ENCODE data around the gene MYL5. TPM values are rescaled to one million over a fixed set of nuclear protein-coding genes. Genes with fewer than 3 reads are reported as not detected.

The MYL5 gene
- total RNA-seq, 1 donor from 2014 or later = 2.9 TPM

- H3K27me3 ChIP-seq (ENCODE audit: control insufficient read depth, insufficient read depth, low read length) = peaks cover 6% of the 10 kb centered on the region
- no peaks in the 10 kb centered on the region for H3K36me3 ChIP-seq (ENCODE audit: control insufficient read depth, insufficient read depth, low read length)
- FAIRE-seq (no peak), DNase-seq (ENCODE audit: low read depth) (no peak)
- no peak for TF ChIP-seq CTCF (IDR thresholded peaks at IDR 0.05; ENCODE audit: insufficient read depth, low read length, severe bottlenecking)
- no peak overlapping the region for H3K4me3 ChIP-seq (ENCODE audit: low read depth, low read length)
These were observed 25.6 kb upstream of the MYL5 start for GRCh38 chr4:648579-649292.

- H3K4me3 ChIP-seq (ENCODE audit: low read depth, low read length) = no peak overlapping the region
- no peak for FAIRE-seq
- H3K27me3 ChIP-seq (ENCODE audit: control insufficient read depth, insufficient read depth, low read length) = peaks cover 6% of the 10 kb centered on the region
- no peak for DNase-seq (ENCODE audit: low read depth)
- no peaks in the 10 kb centered on the region for H3K36me3 ChIP-seq (ENCODE audit: control insufficient read depth, insufficient read depth, low read length)
- no peak for TF ChIP-seq CTCF (IDR thresholded peaks at IDR 0.05; ENCODE audit: insufficient read depth, low read length, severe bottlenecking)
These were observed 25.1 kb upstream of the MYL5 start for GRCh38 chr4:649293-649625.

GRCh38 chr4:649751-650310 is 24.5 kb upstream of the MYL5 start:
- DNase-seq (ENCODE audit: low read depth) (no peak), FAIRE-seq (no peak)
- Histone ChIP-seq H3K4me3 (ENCODE audit: low read depth, low read length) (no peak overlapping the region), H3K36me3 (ENCODE audit: control insufficient read depth, insufficient read depth, low read length) (no peaks in the 10 kb centered on the region), H3K27me3 (ENCODE audit: control insufficient read depth, insufficient read depth, low read length) (peaks cover 6% of the 10 kb centered on the region)
- TF ChIP-seq CTCF (IDR thresholded peaks at IDR 0.05; ENCODE audit: insufficient read depth, low read length, severe bottlenecking) = no peak

- FAIRE-seq = no peak
- no peak for TF ChIP-seq CTCF (IDR thresholded peaks at IDR 0.05; ENCODE audit: insufficient read depth, low read length, severe bottlenecking)
- no peaks in the 10 kb centered on the region for H3K36me3 ChIP-seq (ENCODE audit: control insufficient read depth, insufficient read depth, low read length)
- no peak overlapping the region for H3K4me3 ChIP-seq (ENCODE audit: low read depth, low read length)
- H3K27me3 ChIP-seq (ENCODE audit: control insufficient read depth, insufficient read depth, low read length) = peaks cover 6% of the 10 kb centered on the region
- DNase-seq (ENCODE audit: low read depth) = no peak
These were observed 23.9 kb upstream of the MYL5 start for GRCh38 chr4:650461-650860.

- TF ChIP-seq CTCF (IDR thresholded peaks at IDR 0.05; ENCODE audit: insufficient read depth, low read length, severe bottlenecking) = no peak
- Histone ChIP-seq H3K27me3 (ENCODE audit: control insufficient read depth, insufficient read depth, low read length) (peaks cover 6% of the 10 kb centered on the region), H3K4me3 (ENCODE audit: low read depth, low read length) (no peak overlapping the region), H3K36me3 (ENCODE audit: control insufficient read depth, insufficient read depth, low read length) (no peaks in the 10 kb centered on the region)
- DNase-seq (ENCODE audit: low read depth) (no peak), FAIRE-seq (no peak)
These were observed 23.1 kb upstream of the MYL5 start for GRCh38 chr4:650951-651883.

Data from bronchial epithelial cell (primary cell).